Forelimb muscle (tissue), 1 donor: Measurements from ENCODE around the gene SHROOM3. TPM values are rescaled to one million over a fixed set of nuclear protein-coding genes. Genes with fewer than 3 reads are reported as not detected.
"Not testable (repeated sequence)": the region's sequence is repeated elsewhere in the genome, so short reads cannot be mapped to it uniquely, and the experiment has no call there.

Source experiments
- DNase-seq: peaks from one replicate; pipeline ENCODE4 v3.0.0-alpha.2; 2013; ENCODE audit warnings: low read depth
- polyA plus RNA-seq: library from polyadenylated mRNA; unstranded; fragments of 120-200 nt; gene quantifications from one replicate; pipeline ENCODE4 v1.2.1, GENCODE V29; 2013; ENCODE audit not compliant: insufficient read length

The SHROOM3 gene
- polyA plus RNA-seq, 1 donor = 19.0 TPM

GRCh38 chr4:76445911-76446310 is 10.9 kb downstream of the SHROOM3 start:
- DNase-seq = no peak

- DNase-seq = no peak
Observed at GRCh38 chr4:76447393-76447851, 12.4 kb downstream of the SHROOM3 start.

- DNase-seq = no peak
Observed at GRCh38 chr4:76448211-76448610, 13.2 kb downstream of the SHROOM3 start.

GRCh38 chr4:76449362-76449767 is 14.3 kb downstream of the SHROOM3 start:
- no peak for DNase-seq

GRCh38 chr4:76449833-76450232 is 14.8 kb downstream of the SHROOM3 start:
- DNase-seq = no peak

- DNase-seq = no peak
Observed at GRCh38 chr4:76453232-76453631, 18.2 kb downstream of the SHROOM3 start.

GRCh38 chr4:76454073-76454472 is 19.0 kb downstream of the SHROOM3 start:
- not testable (repeated sequence) for DNase-seq

GRCh38 chr4:76457885-76458284 is 22.9 kb downstream of the SHROOM3 start:
- no peak for DNase-seq

- no peak for DNase-seq
Observed at GRCh38 chr4:76458297-76458696, 23.3 kb downstream of the SHROOM3 start.

- DNase-seq = no peak
Observed at GRCh38 chr4:76458825-76459224, 23.8 kb downstream of the SHROOM3 start.

GRCh38 chr4:76459291-76459723 is 24.3 kb downstream of the SHROOM3 start:
- DNase-seq = peak; percentile 48

- no peak for DNase-seq
Observed at GRCh38 chr4:76463568-76463967, 28.5 kb downstream of the SHROOM3 start.

- DNase-seq = no peak
Observed at GRCh38 chr4:76470064-76470463, 35.0 kb downstream of the SHROOM3 start.

- no peak for DNase-seq
Observed at GRCh38 chr4:76470532-76470931, 35.5 kb downstream of the SHROOM3 start.

GRCh38 chr4:76476571-76476970 is 41.5 kb downstream of the SHROOM3 start:
- DNase-seq = no peak

- no peak for DNase-seq
Observed at GRCh38 chr4:76484654-76485053, 49.6 kb downstream of the SHROOM3 start.

- no peak for DNase-seq
Observed at GRCh38 chr4:76485450-76485849, 50.4 kb downstream of the SHROOM3 start.

GRCh38 chr4:76486588-76487276 is 51.7 kb downstream of the SHROOM3 start:
- DNase-seq = no peak

GRCh38 chr4:76487621-76488020 is 52.6 kb downstream of the SHROOM3 start:
- no peak for DNase-seq

GRCh38 chr4:76488455-76488854 is 53.4 kb downstream of the SHROOM3 start:
- no peak for DNase-seq

- no peak for DNase-seq
Observed at GRCh38 chr4:76488888-76489685, 54.1 kb downstream of the SHROOM3 start.

GRCh38 chr4:76489686-76490161 is 54.7 kb downstream of the SHROOM3 start:
- no peak for DNase-seq

- no peak for DNase-seq
Observed at GRCh38 chr4:76492055-76492454, 57.0 kb downstream of the SHROOM3 start.
